ENCODE measurements around the gene MYO1C.

DNA sequence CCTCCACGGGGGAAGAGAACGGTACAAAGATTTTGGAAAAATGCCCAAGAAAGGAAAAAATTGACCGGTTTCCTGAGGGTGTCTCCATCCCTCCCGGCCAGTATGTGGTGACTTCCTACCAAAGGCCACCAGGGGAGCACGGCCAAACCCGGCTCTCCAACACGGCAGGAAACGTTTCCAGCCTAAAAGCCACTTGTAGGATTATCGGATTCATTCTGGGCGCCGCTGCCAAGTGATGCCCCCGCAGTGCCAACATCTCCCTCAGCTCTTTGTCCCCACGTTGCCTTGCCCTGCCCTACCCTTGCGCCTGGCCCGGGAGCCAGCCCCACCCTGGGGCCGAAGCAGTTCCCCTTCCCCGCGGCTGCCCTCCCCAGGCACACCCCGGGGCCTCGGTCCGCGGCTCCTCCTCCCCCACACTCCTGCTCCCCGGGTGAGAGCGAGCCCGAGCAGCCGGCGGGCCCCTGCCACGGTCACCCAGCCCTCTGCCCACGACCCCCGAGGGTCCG lies 37.1 kb downstream of the MYO1C start:
- no peak for TF ChIP-seq EZH2 (IDR thresholded peaks at IDR 0.05; ENCODE audit: insufficient read depth, poor library complexity, severe bottlenecking)
- TF ChIP-seq EZH2phosphoT487 (IDR thresholded peaks at IDR 0.05; ENCODE audit: insufficient read depth, low read depth): no peak
